Mammary epithelial cell (primary cell): ENCODE measurements around the gene SEC63.

ENCODE experiments used
- CTCF ChIP-seq, 2 donors: IDR thresholded peaks in 1 of 2; conservative IDR thresholded peaks in 1 of 2; 2 replicates each; pipeline ENCODE4 v1.5.1; 2011 to 2012; ENCODE audit warnings: inconsistent platforms in 2 of 2, low read length in 2 of 2, mild to moderate bottlenecking in 2 of 2, control low read depth in 1 of 2, low read depth in 1 of 2; ENCODE audit not compliant: insufficient read depth in 1 of 2; ENCODE audit errors: extremely low read depth in 1 of 2
- EZH2 ChIP-seq: IDR thresholded peaks from 2 replicates; pipeline ENCODE4 v1.6.1; 2012; ENCODE audit warnings: low read length, inconsistent platforms, borderline replicate concordance

GRCh38 chr6:107971181-107971580 is 13.2 kb upstream of the SEC63 start:
- TF ChIP-seq CTCF (conservative IDR thresholded peaks at IDR 0.05 in 1 of 2, IDR thresholded peaks at IDR 0.05 in 1 of 2; ENCODE audit: extremely low read depth in 1 of 2, insufficient read depth in 1 of 2, low read depth in 1 of 2, low read length in 2 of 2): no peak
- no peak for TF ChIP-seq EZH2
